ENCODE results near the gene LSMEM2.

Gene LSMEM2

DNA sequence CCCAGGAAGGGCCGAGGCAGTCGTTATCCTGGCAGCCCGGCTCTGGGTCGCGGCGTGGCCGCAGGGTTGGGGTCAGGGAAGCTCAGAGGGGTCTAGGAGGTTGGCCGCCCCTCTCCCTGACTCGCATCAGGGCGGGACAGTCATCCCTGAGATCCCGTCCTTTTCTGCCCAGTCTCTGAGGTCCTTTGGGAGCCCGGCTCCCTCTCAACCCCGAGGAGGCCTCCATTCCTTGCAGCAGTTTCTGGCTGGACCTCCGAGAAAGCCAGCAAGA lies 43.2 kb downstream of the LSMEM2 start:
- DNase-seq (ENCODE audit: low read depth in 2 of 2) = no peak

DNA sequence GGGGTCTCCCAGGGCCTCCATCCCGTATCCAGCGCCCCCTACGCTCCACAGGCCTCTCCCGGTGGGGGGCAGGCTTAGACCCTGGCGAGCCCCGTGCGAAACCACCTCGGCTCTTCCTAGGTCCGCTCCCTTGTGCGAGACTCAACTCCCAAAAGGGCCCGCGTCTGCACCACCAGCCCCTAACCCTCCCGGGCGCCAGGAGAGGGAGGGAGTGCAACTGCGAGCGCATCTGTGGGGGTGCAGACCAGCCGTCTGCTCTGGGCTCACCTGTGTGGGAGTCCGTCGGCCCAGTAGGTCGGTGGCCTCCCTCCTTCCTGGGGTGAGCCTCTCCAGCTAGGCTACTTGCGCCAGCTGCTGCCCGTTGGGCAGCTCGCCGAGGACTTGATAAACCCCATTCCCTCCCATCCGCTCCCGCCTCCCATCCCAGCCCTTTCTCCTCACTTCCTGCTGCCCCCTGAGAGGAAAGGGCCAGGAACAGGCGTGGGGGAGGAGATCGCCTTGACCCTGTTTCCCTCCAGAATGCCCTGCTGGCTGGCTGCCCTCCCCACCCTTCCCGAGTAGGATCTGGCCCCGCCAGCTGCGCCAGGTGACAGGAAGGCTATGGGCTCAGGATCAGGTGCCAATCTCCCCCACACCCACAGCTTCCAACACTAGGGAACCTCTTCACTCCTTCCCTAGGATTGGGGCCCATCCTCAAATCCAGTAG lies 43.7 kb downstream of the LSMEM2 start, which contains the start of gene HYAL2:
HYAL2 (minus strand) TSS at position 360 of the 706 bp plus-strand sequence. CDS start 2,256 bp downstream, outside the sequence.
- DNase-seq (ENCODE audit: low read depth in 2 of 2) = no peak

DNA sequence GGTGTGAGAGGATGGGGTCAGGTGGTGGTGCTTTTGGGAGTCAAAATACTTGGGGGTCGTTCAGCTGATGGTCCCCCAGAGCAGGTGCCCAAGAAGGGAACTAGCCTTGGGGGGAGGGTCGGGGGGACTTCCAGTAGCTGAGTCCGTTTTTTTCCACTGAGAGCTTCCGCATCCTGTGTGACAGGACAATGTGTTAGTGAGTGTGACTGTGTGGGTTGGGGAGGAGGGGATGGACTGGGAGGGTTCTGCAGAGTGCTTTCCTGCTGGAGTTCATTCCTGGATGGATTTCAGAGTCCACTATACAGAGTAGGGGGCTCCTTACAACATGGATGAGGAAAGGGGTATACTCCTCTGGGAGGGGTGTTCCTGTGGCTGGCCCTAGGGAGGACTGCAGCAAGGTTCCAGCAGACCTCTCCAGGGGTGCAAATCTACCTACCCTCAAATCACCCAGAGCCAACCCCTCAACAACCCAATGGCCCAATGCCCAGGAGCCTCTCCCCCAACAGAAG lies 44.3 kb downstream of the LSMEM2 start:
- no peak for DNase-seq (ENCODE audit: low read depth in 2 of 2)

DNA sequence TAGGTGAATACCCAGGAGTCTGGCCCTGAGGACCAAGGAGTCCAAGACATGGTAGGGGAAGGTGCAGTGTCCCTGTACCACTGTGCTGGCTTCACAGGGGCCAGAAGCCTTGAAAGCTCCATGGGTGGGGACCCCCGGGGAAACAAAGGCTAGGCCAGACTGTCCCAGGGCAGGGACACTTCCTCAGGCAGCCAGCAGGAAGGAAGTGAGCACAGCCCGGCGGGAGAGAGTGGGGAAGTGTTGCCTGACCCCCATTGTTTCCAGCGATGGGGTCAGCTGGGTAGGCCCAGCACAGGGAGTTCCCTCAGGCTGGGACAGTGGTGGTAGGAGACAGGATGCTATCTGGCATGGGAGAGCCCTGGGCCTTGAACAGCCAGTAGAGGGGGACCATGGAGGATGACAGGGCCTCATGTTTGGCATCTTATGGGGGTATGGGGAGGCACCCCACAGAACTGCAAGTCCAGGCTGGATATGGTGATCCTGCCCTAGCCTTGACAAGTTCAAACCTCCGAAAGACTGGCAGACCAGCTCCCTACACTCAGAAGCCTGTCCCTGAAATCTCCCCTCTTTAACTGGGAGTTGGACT lies 44.8 kb downstream of the LSMEM2 start:
- DNase-seq (ENCODE audit: low read depth in 2 of 2) = no peak

DNA sequence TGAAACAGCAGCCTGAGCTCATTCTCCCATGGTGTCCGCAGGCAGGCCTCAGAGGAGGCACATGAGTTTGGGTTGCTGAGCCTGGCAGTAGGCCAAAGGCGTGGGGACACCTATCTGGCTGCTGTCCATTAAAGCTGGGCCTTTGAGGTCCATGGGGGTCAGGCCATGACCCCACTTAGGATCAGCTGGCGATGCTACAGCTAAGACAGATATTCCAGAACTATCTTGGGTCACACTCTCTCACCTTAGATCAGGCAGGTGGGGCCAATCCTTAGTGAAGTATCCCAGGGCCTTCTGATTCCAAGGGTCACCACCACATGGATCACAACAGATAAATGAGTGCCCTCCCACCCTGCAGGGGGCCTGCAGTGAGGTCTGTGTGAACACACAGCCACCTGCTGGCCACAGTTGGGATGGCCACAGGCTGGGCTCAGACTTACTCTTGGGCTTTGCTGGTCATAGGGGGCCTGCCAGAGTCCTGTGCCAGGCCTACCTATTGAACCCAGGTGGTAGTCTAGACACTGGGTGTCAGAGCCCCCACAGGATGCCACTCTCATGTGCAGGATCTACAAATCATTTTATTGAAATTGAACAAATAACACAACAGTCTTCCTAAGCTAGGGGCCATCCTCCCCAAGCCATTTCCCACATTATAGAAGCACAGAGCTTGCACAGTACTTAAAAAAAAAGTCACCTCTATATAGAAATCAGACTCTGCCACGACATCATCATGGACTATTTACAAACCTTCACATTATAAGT lies 45.6 kb downstream of the LSMEM2 start:
- DNase-seq (ENCODE audit: low read depth in 2 of 2) = no peak

DNA sequence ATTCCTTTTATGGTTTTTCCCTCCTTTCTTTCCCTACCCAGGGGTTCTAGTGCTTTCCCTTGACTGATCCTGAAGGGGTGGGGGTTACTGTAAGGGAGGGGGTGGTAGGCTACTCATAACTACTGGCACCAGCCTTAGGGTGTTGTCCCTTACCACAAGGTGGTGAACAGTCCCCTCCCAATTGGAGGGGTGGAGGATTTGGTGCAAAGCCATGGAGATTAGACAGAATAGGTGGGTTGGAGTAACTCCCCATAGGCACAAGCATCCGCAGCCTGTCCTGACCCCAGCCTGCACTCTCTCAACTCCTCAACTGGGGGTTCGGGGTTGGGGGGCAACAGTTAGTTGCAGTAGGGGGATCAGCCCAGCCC lies 46.2 kb downstream of the LSMEM2 start:
- DNase-seq (ENCODE audit: low read depth in 2 of 2) = no peak

DNA sequence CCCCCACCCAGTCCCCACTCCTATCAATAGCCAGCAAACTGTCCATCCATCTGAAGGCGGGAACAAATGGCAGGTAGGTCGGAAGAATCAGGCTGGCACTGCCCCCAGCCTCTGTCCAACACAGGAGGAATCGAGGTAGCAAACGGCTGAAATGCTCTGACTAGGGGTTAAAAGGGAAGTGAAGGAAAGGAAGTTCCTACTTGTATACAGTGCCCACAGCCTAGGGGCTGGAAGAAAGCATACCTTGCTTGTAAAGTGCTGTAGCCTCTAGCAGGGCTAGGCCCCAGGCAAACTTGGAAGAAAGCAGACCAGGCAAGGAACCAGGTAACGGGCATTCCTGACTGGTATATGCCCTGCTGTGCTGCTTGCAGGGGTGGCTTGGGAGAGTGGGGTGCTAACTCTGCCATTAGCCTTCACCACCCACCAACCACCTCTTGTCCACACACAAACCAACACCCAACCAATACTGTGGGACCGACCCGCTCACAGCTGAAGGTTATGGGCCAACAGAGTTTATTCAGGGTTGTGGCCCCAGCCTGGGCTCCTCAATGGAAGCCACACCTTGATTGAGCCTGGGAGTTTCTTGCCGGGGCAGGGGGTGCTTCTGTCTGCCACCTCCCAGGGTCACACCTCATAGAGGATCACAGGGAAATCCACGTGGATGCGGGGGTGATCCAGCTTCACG lies 46.8 kb downstream of the LSMEM2 start:
- no peak for DNase-seq (ENCODE audit: low read depth in 2 of 2)

DNA sequence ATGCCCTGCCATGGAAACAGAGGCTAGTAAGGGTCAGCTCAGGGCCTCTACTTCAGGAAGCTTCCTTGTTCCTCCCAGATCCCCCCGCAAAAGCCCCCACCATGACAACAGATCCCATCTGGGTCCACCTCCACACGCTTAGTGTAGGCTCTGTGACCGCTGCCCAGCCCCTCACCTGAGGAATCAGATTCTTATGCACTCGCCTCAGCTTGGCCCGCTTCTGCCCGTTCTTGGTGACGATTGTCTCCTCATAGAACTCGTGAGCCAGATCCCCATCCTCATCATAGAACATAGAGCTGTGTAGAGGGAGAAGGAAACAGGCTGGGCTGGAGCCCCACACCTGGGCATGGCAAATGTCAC lies 47.3 kb downstream of the LSMEM2 start:
- no peak for DNase-seq (ENCODE audit: low read depth in 2 of 2)

DNA sequence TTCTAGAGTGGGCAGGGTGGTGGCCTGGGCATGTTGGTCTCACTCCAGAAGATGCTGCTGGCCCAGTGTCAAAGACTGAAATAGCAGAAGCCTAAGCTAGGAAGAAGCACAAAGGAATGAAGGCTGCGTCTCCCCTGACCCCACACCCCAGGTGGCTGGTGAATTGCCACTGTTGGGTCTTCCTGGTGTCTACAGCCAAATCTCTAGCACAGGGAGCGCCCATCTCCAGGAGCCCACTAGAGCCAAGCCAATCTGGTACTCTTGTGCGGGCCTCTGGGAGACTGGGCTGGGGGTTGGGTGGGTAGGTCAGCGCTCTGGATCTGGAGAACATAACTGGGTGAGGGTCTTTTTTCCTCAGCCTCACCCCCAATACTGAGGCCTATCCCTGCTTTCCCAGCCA lies 48.2 kb downstream of the LSMEM2 start:
- no peak for DNase-seq (ENCODE audit: low read depth in 2 of 2)

DNA sequence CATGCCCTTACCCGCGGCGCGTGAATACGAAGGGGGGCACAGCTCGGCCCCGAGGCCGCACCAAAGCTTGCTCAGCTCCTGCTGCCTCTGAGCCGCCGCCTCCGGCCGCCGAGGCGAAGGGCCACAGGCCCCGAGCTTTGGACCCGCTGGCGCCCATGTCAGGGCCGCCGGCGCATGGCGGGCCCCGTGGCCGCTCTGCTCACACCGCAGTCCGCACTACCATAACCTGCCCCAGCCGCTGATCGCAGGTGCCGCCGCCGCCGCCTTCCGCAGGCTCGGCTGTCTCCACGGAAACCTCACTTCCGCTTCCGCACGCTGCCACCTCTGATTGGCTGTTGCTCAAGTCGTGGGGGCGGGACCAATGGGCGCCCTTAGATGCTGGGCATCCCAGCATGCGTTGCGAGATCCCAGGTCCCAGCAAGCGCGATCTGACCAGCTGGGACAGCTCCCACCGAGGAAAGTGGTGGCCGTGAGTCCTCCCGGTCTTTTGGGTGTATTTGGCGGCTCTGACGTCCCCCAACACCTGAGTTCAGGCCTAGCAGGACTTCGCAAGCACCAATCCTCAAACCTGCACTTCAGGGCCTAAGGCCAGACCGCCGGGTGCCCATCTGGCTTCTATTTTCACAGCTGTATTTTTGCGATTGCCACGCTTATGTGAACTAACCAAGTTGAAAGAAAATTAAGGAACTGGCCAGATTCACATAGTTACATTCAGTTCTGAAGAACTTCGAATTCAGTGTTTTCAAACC lies 49.2 kb downstream of the LSMEM2 start, which contains the start of gene TUSC2:
TUSC2 (minus strand) TSS at position 281 of the 749 bp plus-strand sequence; CDS start at position 157, 124 bp downstream.
- peak; percentile 90 to 92 for DNase-seq (ENCODE audit: low read depth in 2 of 2)

DNA sequence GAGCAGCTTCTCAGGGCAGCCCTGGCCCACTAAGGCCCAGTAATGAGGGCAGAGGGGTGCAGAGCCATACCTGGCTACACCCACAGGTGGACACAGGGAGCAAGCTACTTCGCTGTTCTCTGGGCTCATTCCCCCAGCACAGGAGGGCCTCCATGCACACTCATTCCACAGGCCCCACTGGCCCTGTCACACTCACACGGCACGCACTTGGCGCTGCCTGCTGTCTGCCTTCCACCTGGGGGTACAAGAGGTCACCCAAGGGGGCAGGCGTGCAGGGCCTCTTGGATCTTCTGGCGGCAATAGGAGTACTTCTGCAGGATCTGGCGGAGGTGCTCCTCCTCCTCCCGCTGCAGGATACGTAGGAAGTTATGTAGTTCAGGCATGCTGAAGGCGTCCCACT lies 51.4 kb downstream of the LSMEM2 start:
- no peak for DNase-seq (ENCODE audit: low read depth in 2 of 2)

DNA sequence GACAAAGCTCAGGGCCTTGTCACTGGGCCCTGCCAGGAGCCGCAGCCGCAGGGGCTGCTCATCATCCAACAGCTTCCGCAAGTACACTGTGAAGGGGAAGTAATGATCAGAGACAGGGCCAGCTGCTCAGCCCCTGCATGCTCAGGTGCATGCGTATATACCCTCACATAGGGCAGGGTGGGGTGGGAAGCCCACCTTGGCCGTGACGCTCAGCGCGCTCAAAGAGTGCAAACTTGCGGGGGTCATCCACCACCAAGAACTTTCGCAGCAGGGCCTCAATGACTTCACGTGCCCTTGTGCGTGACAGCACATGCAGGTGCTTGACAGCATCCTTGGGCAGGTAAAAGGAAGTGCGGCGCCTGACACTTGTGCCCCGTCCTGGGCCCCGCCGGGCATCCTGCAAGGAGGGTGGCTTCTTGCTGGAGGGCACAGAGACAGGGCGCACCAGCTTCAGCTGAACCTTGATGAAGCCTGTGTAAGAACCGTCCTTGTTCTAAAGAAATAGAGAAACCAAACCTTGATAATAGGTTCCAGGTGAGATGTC lies 52.5 kb downstream of the LSMEM2 start:
- no peak for DNase-seq (ENCODE audit: low read depth in 2 of 2)

DNA sequence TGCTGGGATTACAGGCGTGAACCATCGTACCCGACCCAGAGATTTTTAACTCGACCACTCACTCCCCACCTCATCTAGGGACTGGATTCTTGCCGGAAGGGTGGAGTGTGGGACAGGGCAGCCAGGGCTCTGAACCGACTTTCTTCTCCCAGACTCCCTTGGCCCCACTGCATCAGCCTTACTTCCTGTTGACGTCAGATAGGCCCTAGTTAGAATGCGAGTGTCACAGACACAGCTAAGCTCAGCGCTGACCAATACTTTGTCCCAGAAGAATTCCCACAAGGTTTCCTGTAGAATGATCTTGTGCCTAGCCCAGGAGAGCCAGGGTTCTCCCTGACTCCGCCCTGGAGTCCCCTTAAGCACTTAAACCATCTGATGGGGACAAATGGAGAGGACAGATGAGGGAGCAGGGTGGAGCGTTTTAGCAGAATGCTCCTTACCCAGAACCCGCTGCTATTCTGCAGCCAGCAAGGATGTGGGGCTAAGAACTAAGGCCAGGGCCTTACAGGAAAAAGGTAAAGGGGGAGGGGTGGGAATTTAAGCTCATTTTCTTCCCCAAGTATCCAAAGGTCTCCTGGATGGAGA lies 54.9 kb downstream of the LSMEM2 start:
- DNase-seq (ENCODE audit: low read depth in 2 of 2) = no peak

DNA sequence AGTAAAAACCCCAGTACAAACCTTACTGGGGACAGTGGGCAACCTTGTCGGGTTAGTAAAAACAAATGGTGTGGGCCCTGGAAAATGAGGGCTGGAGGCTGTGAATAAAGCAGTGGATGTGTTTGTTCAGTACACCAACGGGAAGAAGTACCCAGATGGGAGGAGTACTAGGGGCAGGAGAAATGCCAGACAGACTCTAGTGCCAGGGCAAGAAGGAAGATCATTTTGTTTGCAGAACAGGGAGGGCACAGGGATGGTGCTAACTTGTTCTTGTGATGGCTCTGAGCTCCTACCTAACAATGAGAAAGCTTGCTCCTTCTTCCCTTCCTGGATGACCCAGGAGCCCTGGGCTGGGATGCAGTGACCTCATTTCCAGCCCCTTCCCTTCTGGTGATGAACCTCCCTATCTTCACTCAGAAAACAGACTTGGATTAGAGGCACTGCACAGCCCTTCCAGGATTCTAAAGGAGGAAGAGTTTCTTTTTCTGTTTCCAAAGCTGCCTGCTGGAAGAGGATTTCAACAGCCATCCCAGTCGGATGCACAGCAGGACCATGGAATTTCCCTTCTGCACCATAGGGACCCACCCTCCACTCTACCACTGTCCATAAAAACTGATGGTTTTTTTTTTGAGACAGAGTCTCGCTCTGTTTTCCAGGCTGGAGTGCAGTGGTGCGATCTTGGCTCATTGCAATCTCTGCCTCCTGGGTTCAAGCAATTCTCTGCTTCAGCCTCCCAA lies 55.6 kb downstream of the LSMEM2 start:
- DNase-seq (ENCODE audit: low read depth in 2 of 2) = no peak

DNA sequence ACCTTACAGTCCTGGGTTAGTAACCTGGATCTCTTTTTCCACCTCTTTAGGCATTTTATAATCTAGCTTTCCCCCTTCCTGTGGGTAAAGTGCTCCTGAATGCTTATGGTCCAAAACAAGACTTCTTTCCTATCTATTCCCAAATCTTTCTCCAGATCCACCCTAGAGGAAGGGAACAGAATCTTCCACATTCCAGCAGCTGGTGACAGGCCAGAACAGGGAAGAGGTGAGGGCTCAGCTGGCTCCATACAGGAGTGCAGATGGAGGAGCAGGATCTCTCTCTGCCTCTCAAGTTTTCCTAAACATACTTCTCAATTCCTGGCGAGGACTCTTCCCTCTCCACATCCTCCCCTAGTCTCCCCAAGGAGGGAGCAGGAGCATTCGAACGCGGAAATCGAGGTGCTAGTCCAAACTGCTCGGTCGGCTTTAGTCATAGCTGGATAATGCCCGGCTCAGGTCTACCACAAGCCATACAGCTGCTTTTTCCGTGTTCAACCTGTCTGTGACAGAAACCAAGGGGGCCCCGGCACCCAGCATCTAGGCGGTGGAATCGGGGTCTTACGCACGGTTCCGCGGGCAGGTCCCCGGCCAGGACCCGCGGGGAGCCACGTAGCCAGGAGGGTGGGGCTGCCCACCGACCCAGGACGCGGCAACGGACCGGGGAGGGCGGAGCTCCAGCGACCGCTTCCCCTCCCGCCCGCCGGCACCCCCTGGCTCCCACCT lies 57.7 kb downstream of the LSMEM2 start:
- DNase-seq (ENCODE audit: low read depth in 2 of 2) = no peak

DNA sequence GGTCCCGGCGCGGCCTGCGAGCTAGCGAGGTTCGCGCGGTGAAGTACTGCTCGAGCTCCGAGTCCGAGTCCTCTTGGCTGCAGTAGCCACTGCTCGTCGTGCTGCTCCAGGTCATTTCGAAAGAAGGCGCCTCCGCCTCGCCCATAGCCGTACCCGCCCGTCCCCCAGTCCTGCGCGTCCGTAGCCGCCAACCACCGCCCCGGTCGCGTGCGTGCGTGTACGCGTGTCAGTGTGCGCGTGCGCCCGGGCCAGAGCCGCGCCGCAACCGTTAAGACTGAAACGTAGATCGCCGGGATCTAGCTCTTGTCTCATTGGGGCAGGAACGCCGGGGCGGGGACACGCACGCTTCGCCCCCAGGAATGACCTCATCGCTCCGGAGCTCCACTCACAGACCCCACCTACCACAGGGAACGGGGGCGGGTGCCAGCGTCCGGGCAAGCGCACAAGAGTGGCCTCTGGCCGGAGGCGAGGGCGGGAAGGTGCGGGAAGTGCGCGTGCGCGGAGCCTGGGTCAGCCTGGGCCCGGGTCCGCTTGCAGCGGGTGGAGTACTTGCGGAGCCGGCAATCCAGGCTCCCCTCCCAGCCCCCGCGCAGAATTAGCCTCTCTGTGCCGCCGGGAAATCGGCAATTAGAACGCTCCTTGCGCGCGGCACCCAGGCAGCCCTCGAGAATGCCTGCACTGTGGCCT lies 58.4 kb downstream of the LSMEM2 start:
- DNase-seq (ENCODE audit: low read depth in 2 of 2) = peak; percentile 91 to 96

All from stimulated activated CD8-positive, alpha-beta memory T cell treated with anti-CD3 and anti-CD28 coated beads, Interleukin-7, amount 100 ng/mL, for 4 hours (primary cell).